Hepatocyte (in vitro differentiated cells): ENCODE results near the gene MYL6. TPM values are rescaled to one million over a fixed set of nuclear protein-coding genes. Genes with fewer than 3 reads are reported as not detected.

Source experiments
- DNase-seq: peaks from one replicate; pipeline ENCODE4 v3.0.0-alpha.2; 2016; ENCODE audit warnings: low spot score
- H2AFZ ChIP-seq: fragments of 200-600 bp; sonication (generic); 2 replicates; pipeline ENCODE4 v1.6.0; 2016; ENCODE audit warnings: antibody characterized with exemption, mild to moderate bottlenecking
- H3K27ac ChIP-seq: fragments of 200-600 bp; sonication (generic); 2 replicates; pipeline ENCODE4 v1.5.1; 2016; ENCODE audit warnings: mild to moderate bottlenecking
- H3K27me3 ChIP-seq: fragments of 200-600 bp; sonication (generic); 2 replicates; pipeline ENCODE4 v1.6.1; 2016
- H3K36me3 ChIP-seq: fragments of 200-600 bp; sonication (generic); replicated peaks from 2 replicates; pipeline ENCODE4 v1.5.1; 2016; ENCODE audit warnings: low read depth; ENCODE audit not compliant: insufficient read depth
- H3K4me1 ChIP-seq: fragments of 200-600 bp; sonication (generic); 2 replicates; pipeline ENCODE4 v1.5.1; 2016; ENCODE audit warnings: mild to moderate bottlenecking, moderate library complexity; ENCODE audit not compliant: insufficient read depth
- H3K4me2 ChIP-seq: fragments of 200-600 bp; sonication (generic); 2 replicates; pipeline ENCODE4 v1.6.0; 2016
- H3K4me3 ChIP-seq: fragments of 200-600 bp; sonication (generic); 2 replicates; pipeline ENCODE4 v1.5.1; 2016; ENCODE audit warnings: mild to moderate bottlenecking
- H3K79me2 ChIP-seq: fragments of 200-600 bp; sonication (generic); 2 replicates; pipeline ENCODE4 v1.6.0; 2017; ENCODE audit warnings: mild to moderate bottlenecking
- H3K9me2 ChIP-seq: fragments of 200-600 bp; sonication (generic); replicated peaks from 2 replicates; pipeline ENCODE4 v1.6.0; 2017; ENCODE audit warnings: mild to moderate bottlenecking; ENCODE audit not compliant: insufficient read depth
- H3K9me3 ChIP-seq: fragments of 200-600 bp; sonication (generic); 2 replicates; pipeline ENCODE4 v1.5.1; 2016; ENCODE audit warnings: low read depth, mild to moderate bottlenecking
- H4K20me1 ChIP-seq: fragments of 200-600 bp; sonication (generic); 2 replicates; pipeline ENCODE4 v1.6.0; 2016; ENCODE audit warnings: mild to moderate bottlenecking; ENCODE audit not compliant: insufficient read depth, poor library complexity, severe bottlenecking
- EZH2 ChIP-seq: fragments of 200-600 bp; sonication (generic); IDR thresholded peaks from 2 replicates; pipeline ENCODE4 v1.6.1; 2016; ENCODE audit warnings: antibody characterized with exemption, mild to moderate bottlenecking, borderline replicate concordance
- EZH2phosphoT487 ChIP-seq: fragments of 200-600 bp; sonication (generic); IDR thresholded peaks from one replicate; pipeline ENCODE4 v1.6.1; 2018; ENCODE audit warnings: antibody characterized with exemption, mild to moderate bottlenecking, low read depth, moderate library complexity; ENCODE audit not compliant: unreplicated experiment, severe bottlenecking
- WGBS: methylation state at CpG from one replicate; pipeline ENCODE4 v1.1.6; 2016; ENCODE audit warnings: low lambda C conversion rate; ENCODE audit errors: missing lambda C conversion rate; 5-methylcytosine and 5-hydroxymethylcytosine counted together
- polyA plus RNA-seq: library from polyadenylated mRNA; unstranded; fragments of >200 nt; fragmentation: Nextera tagmentation; extraction: Ambion mirVana; gene quantifications from 2 replicates; pipeline ENCODE4 v1.2.1, GENCODE V29; 2016
- total RNA-seq: library from RNA; depleted of rRNA; stranded (reverse); fragments of >200 nt; gene quantifications from 2 replicates; pipeline ENCODE4 v1.2.3, GENCODE V29; 2014
- TF ChIP-seq, protein P1 (sequence below): fragments of 200-600 bp; sonication (generic); IDR thresholded peaks from 2 replicates; pipeline ENCODE4 v1.5.1; 2016; ENCODE audit warnings: antibody characterized with exemption, mild to moderate bottlenecking; ENCODE audit not compliant: poor library complexity

The MYL6 gene
- total and polyA plus RNA-seq, 2 experiments from 2014 or later = 1,441 to 2,273 TPM

DNA sequence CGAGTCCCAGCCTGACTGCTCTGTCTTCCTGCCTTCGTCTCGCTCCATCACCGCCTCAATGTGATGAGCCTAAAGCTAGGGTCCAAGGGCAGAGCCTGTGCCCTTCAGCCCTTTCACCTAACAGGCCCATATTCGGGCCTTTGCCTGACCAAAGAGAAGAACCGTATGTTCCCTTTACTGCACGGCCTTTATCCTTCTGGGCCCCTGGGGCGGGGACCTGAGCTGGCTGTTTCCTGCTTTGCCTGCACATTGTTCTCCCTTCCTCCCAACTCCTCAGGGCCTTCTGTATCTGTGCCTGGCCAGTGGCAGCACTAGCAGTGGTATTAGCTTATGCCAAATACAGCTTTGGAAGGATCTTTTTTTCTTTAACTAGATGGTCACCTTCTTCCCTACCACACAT, 14.3 kb upstream of the MYL6 start:
- Histone ChIP-seq H3K4me3 (no peak overlapping the region), H2AFZ (no peak overlapping the region), H3K27ac (no peak overlapping the region), H4K20me1 (no peaks in the 10 kb centered on the region), H3K79me2 (no peaks in the 10 kb centered on the region), H3K4me1 (peaks cover 14% of the 10 kb centered on the region), H3K36me3 (no peaks in the 10 kb centered on the region), H3K9me2 (no peaks in the 10 kb centered on the region), H3K27me3 (no peaks in the 10 kb centered on the region), H3K4me2 (no peak overlapping the region), H3K9me3 (no peaks in the 10 kb centered on the region)
- DNase-seq = no peak
- 91% methylated on average over 8 of the region's 8 CpGs for whole genome bisulfite sequencing
- no peak for TF ChIP-seq EZH2phosphoT487
- TF ChIP-seq, protein P1, sequence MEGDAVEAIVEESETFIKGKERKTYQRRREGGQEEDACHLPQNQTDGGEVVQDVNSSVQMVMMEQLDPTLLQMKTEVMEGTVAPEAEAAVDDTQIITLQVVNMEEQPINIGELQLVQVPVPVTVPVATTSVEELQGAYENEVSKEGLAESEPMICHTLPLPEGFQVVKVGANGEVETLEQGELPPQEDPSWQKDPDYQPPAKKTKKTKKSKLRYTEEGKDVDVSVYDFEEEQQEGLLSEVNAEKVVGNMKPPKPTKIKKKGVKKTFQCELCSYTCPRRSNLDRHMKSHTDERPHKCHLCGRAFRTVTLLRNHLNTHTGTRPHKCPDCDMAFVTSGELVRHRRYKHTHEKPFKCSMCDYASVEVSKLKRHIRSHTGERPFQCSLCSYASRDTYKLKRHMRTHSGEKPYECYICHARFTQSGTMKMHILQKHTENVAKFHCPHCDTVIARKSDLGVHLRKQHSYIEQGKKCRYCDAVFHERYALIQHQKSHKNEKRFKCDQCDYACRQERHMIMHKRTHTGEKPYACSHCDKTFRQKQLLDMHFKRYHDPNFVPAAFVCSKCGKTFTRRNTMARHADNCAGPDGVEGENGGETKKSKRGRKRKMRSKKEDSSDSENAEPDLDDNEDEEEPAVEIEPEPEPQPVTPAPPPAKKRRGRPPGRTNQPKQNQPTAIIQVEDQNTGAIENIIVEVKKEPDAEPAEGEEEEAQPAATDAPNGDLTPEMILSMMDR = no peak
- TF ChIP-seq EZH2 = no peak

DNA sequence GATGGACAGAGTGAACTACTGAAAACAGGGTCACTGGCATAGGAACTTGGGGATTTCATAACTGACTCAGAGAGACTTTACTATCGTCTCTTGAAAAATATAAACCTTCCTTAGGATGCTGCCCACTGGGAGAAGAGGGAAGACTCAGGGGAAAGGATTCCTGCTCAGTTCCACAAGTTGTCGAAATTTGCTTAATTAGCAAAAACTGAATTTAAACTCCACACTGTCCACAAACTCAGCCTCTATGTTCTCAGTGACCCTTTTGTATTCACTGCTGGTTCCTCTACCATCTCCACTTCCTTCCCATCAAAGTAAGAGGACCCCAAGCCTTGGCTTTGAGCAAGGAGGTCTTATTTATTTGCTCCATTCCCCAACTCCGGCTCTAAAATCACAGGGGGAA, 12.9 kb upstream of the MYL6 start:
- no peaks in the 10 kb centered on the region for H3K9me3 ChIP-seq
- H3K4me1 ChIP-seq = peaks cover 14% of the 10 kb centered on the region
- no peak overlapping the region for H3K4me2 ChIP-seq
- no peak overlapping the region for H3K4me3 ChIP-seq
- TF ChIP-seq, protein P1 = no peak
- TF ChIP-seq EZH2phosphoT487 (no peak), EZH2 (no peak)
- H3K27me3 ChIP-seq = no peaks in the 10 kb centered on the region
- H3K9me2 ChIP-seq = no peaks in the 10 kb centered on the region
- H3K27ac ChIP-seq = no peak overlapping the region
- no peak overlapping the region for H2AFZ ChIP-seq
- H3K79me2 ChIP-seq = no peaks in the 10 kb centered on the region
- no peaks in the 10 kb centered on the region for H3K36me3 ChIP-seq
- 93% methylated on average over 3 of the region's 3 CpGs for WGBS
- DNase-seq = no peak
- H4K20me1 ChIP-seq = no peaks in the 10 kb centered on the region

DNA sequence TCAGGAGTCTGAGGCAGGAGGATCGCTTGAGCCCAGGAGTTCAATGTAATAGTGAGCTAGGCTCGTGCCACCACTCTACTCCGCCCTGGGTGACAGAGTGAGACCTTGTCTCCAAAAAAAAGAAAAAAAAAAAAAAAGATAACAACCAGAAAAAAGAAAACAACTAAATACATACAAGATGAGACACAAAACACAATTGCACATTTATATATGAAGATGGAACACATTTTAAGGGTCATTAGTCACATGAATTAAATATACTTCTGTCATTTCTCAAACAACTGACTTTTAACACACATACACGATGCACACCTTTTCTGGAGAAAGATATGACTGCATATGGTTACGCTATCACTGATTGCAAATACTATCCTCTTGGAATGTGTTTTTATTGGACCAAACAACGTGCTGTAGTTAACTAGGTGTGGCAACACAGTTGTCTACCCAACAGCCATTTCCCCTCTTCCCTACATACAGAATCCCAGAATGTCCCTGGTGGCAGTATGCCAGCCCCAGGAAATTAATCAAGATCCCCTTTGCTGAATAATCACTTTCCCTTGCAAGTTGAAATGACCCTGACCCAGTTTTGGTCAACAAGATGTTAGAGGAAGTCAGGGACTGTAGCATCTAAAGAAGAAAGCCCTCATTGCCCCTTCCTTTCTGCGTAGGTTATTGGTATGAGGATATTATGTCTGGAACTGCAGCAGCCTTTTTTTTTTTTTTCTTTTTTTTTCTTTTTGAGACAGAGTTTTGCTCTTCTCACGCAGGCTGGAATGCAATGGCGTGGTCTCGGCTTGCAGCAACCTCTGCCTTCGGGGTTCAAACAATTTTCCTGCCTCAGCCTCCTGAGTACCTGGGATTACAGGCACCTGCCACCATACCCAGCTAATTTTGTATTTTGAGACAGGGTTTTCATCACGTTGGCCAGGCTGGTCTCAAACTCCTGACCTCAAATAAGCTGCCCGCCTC, 11.4 kb upstream of the MYL6 start:
- TF ChIP-seq EZH2phosphoT487 (no peak), EZH2 (no peak)
- TF ChIP-seq, protein P1 = no peak
- no peaks in the 10 kb centered on the region for H4K20me1 ChIP-seq
- H2AFZ ChIP-seq = no peak overlapping the region
- no peaks in the 10 kb centered on the region for H3K27me3 ChIP-seq
- H3K27ac ChIP-seq = peak overlapping the region; percentile 21
- no peak overlapping the region for H3K4me3 ChIP-seq
- H3K9me2 ChIP-seq = no peaks in the 10 kb centered on the region
- no peaks in the 10 kb centered on the region for H3K9me3 ChIP-seq
- no peaks in the 10 kb centered on the region for H3K36me3 ChIP-seq
- WGBS = 80% methylated on average over 13 of the region's 13 CpGs
- no peak overlapping the region for H3K4me2 ChIP-seq
- peak; percentile 41 for DNase-seq
- H3K4me1 ChIP-seq = peaks cover 18% of the 10 kb centered on the region
- H3K79me2 ChIP-seq = no peaks in the 10 kb centered on the region
